ENCODE data around the gene STARD10.

DNA sequence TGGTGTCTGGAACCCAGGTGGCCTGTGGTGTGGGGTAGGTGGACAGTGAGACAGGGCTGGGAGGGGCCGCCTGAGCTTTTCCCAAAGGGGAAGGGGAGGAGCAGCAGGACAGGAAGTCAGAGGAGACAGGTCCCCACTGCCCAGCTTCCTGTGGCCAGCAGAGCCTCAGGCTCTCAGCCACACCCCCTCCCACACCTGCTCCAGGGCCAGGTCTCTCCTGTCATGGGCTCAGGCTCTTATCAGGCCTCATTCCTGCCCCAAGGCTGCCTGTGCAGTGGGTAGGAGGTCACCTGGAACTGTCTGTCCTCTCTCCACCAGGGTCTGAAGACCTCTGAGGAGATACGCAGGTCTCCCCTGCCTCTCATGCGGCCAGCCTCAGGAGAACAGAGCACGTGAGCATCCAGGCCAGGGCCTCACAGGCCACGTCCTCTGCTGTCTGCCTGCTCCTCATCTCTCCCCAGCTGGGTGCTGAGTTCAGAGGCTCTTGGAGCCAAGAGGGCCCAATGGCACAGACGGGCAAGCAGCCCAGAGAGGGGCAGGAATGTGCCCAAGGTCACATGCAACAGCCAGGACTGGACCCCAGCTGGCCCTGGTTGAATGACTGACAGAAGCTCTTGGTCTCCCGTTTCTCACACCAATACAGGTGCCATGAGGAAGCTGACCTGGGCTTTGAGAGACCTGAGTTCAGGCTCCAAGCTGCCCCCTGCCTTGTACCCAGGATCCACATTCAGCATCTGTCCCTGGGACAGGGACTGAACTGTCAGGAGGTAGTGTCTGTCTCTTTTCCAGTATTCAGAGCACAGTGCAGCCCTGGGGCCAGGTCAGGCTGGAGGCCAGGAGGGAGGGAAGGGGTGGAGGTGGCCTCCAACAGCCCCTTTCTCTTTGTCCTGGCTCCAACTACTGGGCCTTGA, 16.7 kb downstream of the STARD10 start:
- TF ChIP-seq MAX (IDR thresholded peaks at IDR 0.05) (no peak), NANOG (IDR thresholded peaks at IDR 0.05; ENCODE audit: insufficient read depth, low read depth, low read length, poor library complexity, severe bottlenecking) (no peak), ASH2L (IDR thresholded peaks at IDR 0.05; ENCODE audit: low read length) (no peak), JUND (IDR thresholded peaks at IDR 0.05; ENCODE audit: low read length) (no peak), POLR2A (IDR thresholded peaks at IDR 0.05; ENCODE audit: control extremely low read depth in 1 of 2, low read depth in 2 of 2, low read length in 2 of 2) (no peak), EZH2 (IDR thresholded peaks at IDR 0.05; ENCODE audit: low read depth, low read length, severe bottlenecking) (no peak), SP2 (IDR thresholded peaks at IDR 0.05; ENCODE audit: low read length) (no peak), YY1 (IDR thresholded peaks at IDR 0.05; ENCODE audit: low read depth, low read length) (no peak), JUN (IDR thresholded peaks at IDR 0.05; ENCODE audit: low read depth, low read length) (no peak), RAD21 (IDR thresholded peaks at IDR 0.05 in 1 of 2, conservative IDR thresholded peaks at IDR 0.05 in 1 of 2; ENCODE audit: low read depth in 2 of 2, low read length in 2 of 2) (no peak), POLR2AphosphoS5 (IDR thresholded peaks at IDR 0.05; ENCODE audit: low read depth, low read length) (no peak)
- TF ChIP-seq, protein P1, sequence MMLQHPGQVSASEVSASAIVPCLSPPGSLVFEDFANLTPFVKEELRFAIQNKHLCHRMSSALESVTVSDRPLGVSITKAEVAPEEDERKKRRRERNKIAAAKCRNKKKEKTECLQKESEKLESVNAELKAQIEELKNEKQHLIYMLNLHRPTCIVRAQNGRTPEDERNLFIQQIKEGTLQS (IDR thresholded peaks at IDR 0.05; ENCODE audit: insufficient read depth, low read depth, low read length): no peak
- TF ChIP-seq, protein P2, sequence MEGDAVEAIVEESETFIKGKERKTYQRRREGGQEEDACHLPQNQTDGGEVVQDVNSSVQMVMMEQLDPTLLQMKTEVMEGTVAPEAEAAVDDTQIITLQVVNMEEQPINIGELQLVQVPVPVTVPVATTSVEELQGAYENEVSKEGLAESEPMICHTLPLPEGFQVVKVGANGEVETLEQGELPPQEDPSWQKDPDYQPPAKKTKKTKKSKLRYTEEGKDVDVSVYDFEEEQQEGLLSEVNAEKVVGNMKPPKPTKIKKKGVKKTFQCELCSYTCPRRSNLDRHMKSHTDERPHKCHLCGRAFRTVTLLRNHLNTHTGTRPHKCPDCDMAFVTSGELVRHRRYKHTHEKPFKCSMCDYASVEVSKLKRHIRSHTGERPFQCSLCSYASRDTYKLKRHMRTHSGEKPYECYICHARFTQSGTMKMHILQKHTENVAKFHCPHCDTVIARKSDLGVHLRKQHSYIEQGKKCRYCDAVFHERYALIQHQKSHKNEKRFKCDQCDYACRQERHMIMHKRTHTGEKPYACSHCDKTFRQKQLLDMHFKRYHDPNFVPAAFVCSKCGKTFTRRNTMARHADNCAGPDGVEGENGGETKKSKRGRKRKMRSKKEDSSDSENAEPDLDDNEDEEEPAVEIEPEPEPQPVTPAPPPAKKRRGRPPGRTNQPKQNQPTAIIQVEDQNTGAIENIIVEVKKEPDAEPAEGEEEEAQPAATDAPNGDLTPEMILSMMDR (IDR thresholded peaks at IDR 0.05; ENCODE audit: control extremely low read depth in 1 of 3, insufficient read depth in 1 of 3, low read depth in 1 of 3, low read length in 3 of 3): no peak
- TF ChIP-seq, protein P3, sequence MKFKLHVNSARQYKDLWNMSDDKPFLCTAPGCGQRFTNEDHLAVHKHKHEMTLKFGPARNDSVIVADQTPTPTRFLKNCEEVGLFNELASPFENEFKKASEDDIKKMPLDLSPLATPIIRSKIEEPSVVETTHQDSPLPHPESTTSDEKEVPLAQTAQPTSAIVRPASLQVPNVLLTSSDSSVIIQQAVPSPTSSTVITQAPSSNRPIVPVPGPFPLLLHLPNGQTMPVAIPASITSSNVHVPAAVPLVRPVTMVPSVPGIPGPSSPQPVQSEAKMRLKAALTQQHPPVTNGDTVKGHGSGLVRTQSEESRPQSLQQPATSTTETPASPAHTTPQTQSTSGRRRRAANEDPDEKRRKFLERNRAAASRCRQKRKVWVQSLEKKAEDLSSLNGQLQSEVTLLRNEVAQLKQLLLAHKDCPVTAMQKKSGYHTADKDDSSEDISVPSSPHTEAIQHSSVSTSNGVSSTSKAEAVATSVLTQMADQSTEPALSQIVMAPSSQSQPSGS (IDR thresholded peaks at IDR 0.05; ENCODE audit: low read length): no peak

All from H1 (cell line).